HCT116 (cell line): ENCODE data around the gene CERT1. TPM values are rescaled to one million over a fixed set of nuclear protein-coding genes. Genes with fewer than 3 reads are reported as not detected.

Source experiments
- ATAC-seq: fragments of 200-7000 bp; cut with Tn5 transposase; 2 replicates; pipeline ENCODE4 v1.9.1; 2020; ENCODE audit warnings: mild to moderate bottlenecking, moderate library complexity
- BruUV-seq: library from RNA; stranded (reverse); fragments of 400-500 nt; replicated peaks from 2 replicates; lab custom pipeline; 2021; lab: Mats Ljungman, UMichigan
- CTCF ChIA-PET: fragments of 300-600 bp; sonication (Branson Sonifier 250); formaldehyde crosslinking; loops from one replicate; lab custom pipeline; 2021; ENCODE audit warnings: antibody characterized with exemption; lab: Charles Lee
- POLR2A ChIA-PET: fragments of 300-600, 350-600 bp; sonication (Branson Sonifier 250); formaldehyde crosslinking; loops from one replicate; lab custom pipeline; 2021; ENCODE audit warnings: antibody characterized with exemption; lab: Charles Lee
- RAD21 ChIA-PET, 2 experiments: fragments of 300-600 bp; sonication (Branson Sonifier 250); formaldehyde crosslinking; loops; one replicate each; lab custom pipeline; 2023; ENCODE audit warnings: low total read pairs in 2 of 2; ENCODE audit not compliant: uncharacterized antibody in 2 of 2, unreplicated experiment in 2 of 2, low non-redundant PET in 1 of 2; lab: Charles Lee
- DNase-seq: peaks from one replicate; pipeline ENCODE4 v3.0.0-alpha.2; 2010; ENCODE audit warnings: low read depth, low spot score
- H2AFZ ChIP-seq: fragments of 200-600 bp; shearing (Covaris generic), sonication (generic); 2 replicates; pipeline ENCODE4 v1.6.1; 2017; ENCODE audit warnings: low read depth, mixed run types, mixed read lengths, antibody characterized with exemption, low read length; ENCODE audit not compliant: poor library complexity, severe bottlenecking
- H3K27ac ChIP-seq: 2 replicates; pipeline ENCODE4 v1.5.1; 2012; ENCODE audit warnings: low read depth, low read length
- H3K27me3 ChIP-seq: fragments of 200-600 bp; sonication (generic); 2 replicates; pipeline ENCODE4 v1.6.1; 2016; ENCODE audit warnings: mixed run types, low read length, mixed read lengths; ENCODE audit not compliant: insufficient read depth
- H3K36me3 ChIP-seq, 2 experiments: fragments of 200-500 bp in 1 of 2; fragments of 200-600 bp in 1 of 2; sonication (Bioruptor generic) in 1 of 2; sonication (generic) in 1 of 2; 2 replicates each; pipeline versions ENCODE4 v1.5.1 to v1.6.1; 2014 to 2016; ENCODE audit warnings: low read length in 2 of 2, inconsistent platforms in 1 of 2, mixed read lengths in 1 of 2, mixed run types in 1 of 2; ENCODE audit not compliant: insufficient read depth in 2 of 2, control insufficient read depth in 1 of 2
- H3K4me1 ChIP-seq, 2 experiments: fragments of 200-600 bp in 1 of 2; sonication (generic) in 1 of 2; 2 replicates each; pipeline versions ENCODE4 v1.5.1 to v1.6.1; 2012 to 2017; ENCODE audit warnings: low read length in 2 of 2, inconsistent platforms in 1 of 2, mild to moderate bottlenecking in 1 of 2, mixed read lengths in 1 of 2, mixed run types in 1 of 2, moderate library complexity in 1 of 2; ENCODE audit not compliant: insufficient read depth in 2 of 2, control insufficient read depth in 1 of 2
- H3K4me2 ChIP-seq: fragments of 200-600 bp; sonication (generic); 2 replicates; pipeline ENCODE4 v1.6.1; 2017; ENCODE audit warnings: mixed run types, low read length, mixed read lengths
- H3K4me3 ChIP-seq, 2 experiments: fragments of 200-600 bp in 1 of 2; sonication (generic) in 1 of 2; replicated peaks in 1 of 2; 2 replicates each; pipeline ENCODE4 v1.5.1; 2011 to 2016; ENCODE audit warnings: low read length in 2 of 2, control low read depth in 1 of 2, low read depth in 1 of 2, mild to moderate bottlenecking in 1 of 2, mixed read lengths in 1 of 2, mixed run types in 1 of 2
- H3K79me2 ChIP-seq: fragments of 200-600 bp; sonication (generic); 2 replicates; pipeline ENCODE4 v1.6.1; 2017; ENCODE audit warnings: mild to moderate bottlenecking, mixed run types, low read length, moderate library complexity, mixed read lengths; ENCODE audit not compliant: insufficient read depth
- H3K9ac ChIP-seq: fragments of 200-600 bp; sonication (generic); 2 replicates; pipeline ENCODE4 v1.6.1; 2016; ENCODE audit warnings: low read length, mixed read lengths
- H3K9me2 ChIP-seq: fragments of 200-600 bp; sonication (generic), shearing (Covaris generic); 2 replicates; pipeline ENCODE4 v1.6.1; 2017; ENCODE audit warnings: mixed run types, mild to moderate bottlenecking, moderate library complexity; ENCODE audit not compliant: insufficient read depth
- H3K9me3 ChIP-seq, 2 experiments: fragments of 200-500 bp in 1 of 2; fragments of 200-600 bp in 1 of 2; sonication (Bioruptor generic) in 1 of 2; sonication (generic) in 1 of 2; 2 replicates each; pipeline ENCODE4 v1.6.1; 2014 to 2017; ENCODE audit warnings: low read length in 2 of 2, mixed read lengths in 2 of 2, inconsistent platforms in 1 of 2, low read depth in 1 of 2, mild to moderate bottlenecking in 1 of 2, mixed run types in 1 of 2, moderate library complexity in 1 of 2; ENCODE audit not compliant: control insufficient read depth in 1 of 2, insufficient read depth in 1 of 2
- H4K20me1 ChIP-seq: fragments of 200-600 bp; sonication (generic), shearing (Covaris generic); 2 replicates; pipeline ENCODE4 v1.6.1; 2017; ENCODE audit warnings: mixed run types, mild to moderate bottlenecking, moderate library complexity; ENCODE audit not compliant: insufficient read depth
- CBX3 ChIP-seq: IDR thresholded peaks from 2 replicates; pipeline ENCODE4 v1.6.1; 2012; ENCODE audit warnings: low read depth
- EGR1 ChIP-seq: IDR thresholded peaks from 2 replicates; pipeline ENCODE4 v1.6.1; 2012; ENCODE audit warnings: low read depth
- FOSL1 ChIP-seq: IDR thresholded peaks from 2 replicates; pipeline ENCODE4 v1.6.1; 2012; ENCODE audit warnings: low read depth
- POLR2AphosphoS5 ChIP-seq: IDR thresholded peaks from 2 replicates; pipeline ENCODE4 v1.6.1; 2011; ENCODE audit warnings: mild to moderate bottlenecking, low read depth, low read length, moderate library complexity
- ZFX ChIP-seq: fragments of 450-650 bp; IDR thresholded peaks from 2 replicates; pipeline ENCODE4 v1.6.1; 2017
- ZNF274 ChIP-seq: fragments of 200-500 bp; sonication (Bioruptor generic); IDR thresholded peaks from 2 replicates; pipeline ENCODE4 v1.6.1; 2014; ENCODE audit warnings: mild to moderate bottlenecking, low read depth, low read length, inconsistent platforms
- intact Hi-C: fragments of 100-400 bp; cut with micrococcal nuclease; formaldehyde crosslinking; loops from 2 replicates; pipeline ENCODE4 v1.10.0; 2022
- total RNA-seq: library from RNA; stranded (reverse); gene quantifications from one replicate; pipeline ENCODE4 v1.2.1, GENCODE V29; 2021; ENCODE audit not compliant: unreplicated experiment
- TF ChIP-seq, protein P1 (sequence below), 3 experiments: fragments of 200-600 bp in 1 of 3; sonication (generic) in 1 of 3; IDR thresholded peaks in 2 of 3; conservative IDR thresholded peaks in 1 of 3; 2 replicates each; pipeline ENCODE4 v1.5.1; 2012 to 2017; ENCODE audit warnings: low read depth in 2 of 3, low read length in 2 of 3, antibody characterized with exemption in 1 of 3, borderline replicate concordance in 1 of 3, control low read depth in 1 of 3, mild to moderate bottlenecking in 1 of 3, mixed read lengths in 1 of 3, mixed run types in 1 of 3, moderate library complexity in 1 of 3; ENCODE audit not compliant: insufficient read depth in 1 of 3

Gene CERT1
- total RNA-seq, 1 experiment from 2014 or later = 22.8 TPM

GRCh38 chr5:75355236-75355635 lies 156.2 kb downstream of the CERT1 start:
- no TSS peak for BruUV-seq
- H3K9me2 ChIP-seq = no peaks in the 10 kb centered on the region
- POLR2A ChIA-PET = no interaction called here
- TF ChIP-seq POLR2AphosphoS5 = no peak
- TF ChIP-seq ZNF274 = no peak
- TF ChIP-seq, protein P1, sequence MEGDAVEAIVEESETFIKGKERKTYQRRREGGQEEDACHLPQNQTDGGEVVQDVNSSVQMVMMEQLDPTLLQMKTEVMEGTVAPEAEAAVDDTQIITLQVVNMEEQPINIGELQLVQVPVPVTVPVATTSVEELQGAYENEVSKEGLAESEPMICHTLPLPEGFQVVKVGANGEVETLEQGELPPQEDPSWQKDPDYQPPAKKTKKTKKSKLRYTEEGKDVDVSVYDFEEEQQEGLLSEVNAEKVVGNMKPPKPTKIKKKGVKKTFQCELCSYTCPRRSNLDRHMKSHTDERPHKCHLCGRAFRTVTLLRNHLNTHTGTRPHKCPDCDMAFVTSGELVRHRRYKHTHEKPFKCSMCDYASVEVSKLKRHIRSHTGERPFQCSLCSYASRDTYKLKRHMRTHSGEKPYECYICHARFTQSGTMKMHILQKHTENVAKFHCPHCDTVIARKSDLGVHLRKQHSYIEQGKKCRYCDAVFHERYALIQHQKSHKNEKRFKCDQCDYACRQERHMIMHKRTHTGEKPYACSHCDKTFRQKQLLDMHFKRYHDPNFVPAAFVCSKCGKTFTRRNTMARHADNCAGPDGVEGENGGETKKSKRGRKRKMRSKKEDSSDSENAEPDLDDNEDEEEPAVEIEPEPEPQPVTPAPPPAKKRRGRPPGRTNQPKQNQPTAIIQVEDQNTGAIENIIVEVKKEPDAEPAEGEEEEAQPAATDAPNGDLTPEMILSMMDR (IDR thresholded peaks at IDR 0.05 in 2 of 3, conservative IDR thresholded peaks at IDR 0.05 in 1 of 3; ENCODE audit: borderline replicate concordance in 1 of 3, insufficient read depth in 1 of 3, low read depth in 2 of 3, low read length in 2 of 3) = no peak
- TF ChIP-seq CBX3 = no peak
- no peak for TF ChIP-seq FOSL1
- TF ChIP-seq ZFX = no peak
- TF ChIP-seq EGR1 = no peak
- TF ChIP-seq, all 23 proteins: peak for 0
- H3K9ac ChIP-seq = no peak overlapping the region
- H3K79me2 ChIP-seq = 0 out of 2 replicates have a peak, but pooled peaks cover 5% of the 10 kb centered on the region
- ChIA-PET CTCF (no interaction called here), RAD21 (no interaction called here)
- peaks cover 69 to 82% of the 10 kb centered on the region in 2 experiments for H3K36me3 ChIP-seq
- H3K9me3 ChIP-seq = no peaks in the 10 kb centered on the region
- ATAC-seq = no peak
- no peak overlapping the region for H2AFZ ChIP-seq
- H3K27me3 ChIP-seq = no peaks in the 10 kb centered on the region
- H3K4me1 ChIP-seq = no peaks in the 10 kb centered on the region
- no peak overlapping the region for H3K4me2 ChIP-seq
- H4K20me1 ChIP-seq = no peaks in the 10 kb centered on the region
- no peak overlapping the region for H3K27ac ChIP-seq
- DNase-seq = no peak
- intact Hi-C loops = no loop called here
- H3K4me3 ChIP-seq = no peak overlapping the region
